ENCODE measurements around the gene FAP.

DNA sequence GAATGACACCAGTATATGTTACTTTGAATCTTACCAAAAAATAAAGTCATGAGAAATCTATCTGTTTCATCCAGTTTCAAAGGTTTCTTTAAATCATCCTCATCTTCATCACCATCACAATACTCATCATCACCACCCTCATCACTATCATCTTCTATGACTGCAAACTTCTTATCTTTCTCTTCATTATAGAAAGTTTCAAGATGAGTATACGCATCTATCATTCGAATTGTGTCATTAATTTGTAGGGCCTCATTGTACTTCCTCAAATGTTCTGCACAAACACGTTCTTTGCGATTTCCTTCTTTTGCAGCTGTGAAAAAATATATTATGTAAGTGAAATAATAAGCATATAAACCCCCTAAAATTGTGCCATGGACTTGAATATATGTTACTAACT, 34.1 kb upstream of the FAP start:
- TF ChIP-seq, protein P1, sequence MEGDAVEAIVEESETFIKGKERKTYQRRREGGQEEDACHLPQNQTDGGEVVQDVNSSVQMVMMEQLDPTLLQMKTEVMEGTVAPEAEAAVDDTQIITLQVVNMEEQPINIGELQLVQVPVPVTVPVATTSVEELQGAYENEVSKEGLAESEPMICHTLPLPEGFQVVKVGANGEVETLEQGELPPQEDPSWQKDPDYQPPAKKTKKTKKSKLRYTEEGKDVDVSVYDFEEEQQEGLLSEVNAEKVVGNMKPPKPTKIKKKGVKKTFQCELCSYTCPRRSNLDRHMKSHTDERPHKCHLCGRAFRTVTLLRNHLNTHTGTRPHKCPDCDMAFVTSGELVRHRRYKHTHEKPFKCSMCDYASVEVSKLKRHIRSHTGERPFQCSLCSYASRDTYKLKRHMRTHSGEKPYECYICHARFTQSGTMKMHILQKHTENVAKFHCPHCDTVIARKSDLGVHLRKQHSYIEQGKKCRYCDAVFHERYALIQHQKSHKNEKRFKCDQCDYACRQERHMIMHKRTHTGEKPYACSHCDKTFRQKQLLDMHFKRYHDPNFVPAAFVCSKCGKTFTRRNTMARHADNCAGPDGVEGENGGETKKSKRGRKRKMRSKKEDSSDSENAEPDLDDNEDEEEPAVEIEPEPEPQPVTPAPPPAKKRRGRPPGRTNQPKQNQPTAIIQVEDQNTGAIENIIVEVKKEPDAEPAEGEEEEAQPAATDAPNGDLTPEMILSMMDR (IDR thresholded peaks at IDR 0.05): no peak
- TF ChIP-seq POLR2A (IDR thresholded peaks at IDR 0.05) (no peak), POLR2AphosphoS5 (IDR thresholded peaks at IDR 0.05) (no peak), EP300 (IDR thresholded peaks at IDR 0.05; ENCODE audit: low read depth) (no peak)
